SK-N-SH (cell line): Measurements from ENCODE around the gene IQSEC1.

ENCODE experiments used
- CHD2 ChIP-seq: fragments of 150-350 bp; IDR thresholded peaks from 2 replicates; pipeline ENCODE4 v1.6.1; 2018; ENCODE audit warnings: low read length; ENCODE audit not compliant: partially characterized antibody
- CTCF ChIP-seq: fragments of 200-600 bp; sonication (generic); IDR thresholded peaks from 2 replicates; pipeline ENCODE4 v1.6.1; 2017; ENCODE audit warnings: antibody characterized with exemption, mild to moderate bottlenecking, moderate library complexity
- RXRA ChIP-seq: IDR thresholded peaks from 2 replicates; pipeline ENCODE4 v1.4.0; 2012; ENCODE audit warnings: low read depth, mild to moderate bottlenecking, borderline replicate concordance
- SMC3 ChIP-seq: IDR thresholded peaks from 2 replicates; pipeline ENCODE4 v1.6.1; 2012; ENCODE audit warnings: low read depth, low read length, improper control_type of control experiment
- TAF1 ChIP-seq: IDR thresholded peaks from 2 replicates; pipeline ENCODE4 v1.6.1; 2012; ENCODE audit warnings: low read depth, mild to moderate bottlenecking, low read length, moderate library complexity, borderline replicate concordance

DNA sequence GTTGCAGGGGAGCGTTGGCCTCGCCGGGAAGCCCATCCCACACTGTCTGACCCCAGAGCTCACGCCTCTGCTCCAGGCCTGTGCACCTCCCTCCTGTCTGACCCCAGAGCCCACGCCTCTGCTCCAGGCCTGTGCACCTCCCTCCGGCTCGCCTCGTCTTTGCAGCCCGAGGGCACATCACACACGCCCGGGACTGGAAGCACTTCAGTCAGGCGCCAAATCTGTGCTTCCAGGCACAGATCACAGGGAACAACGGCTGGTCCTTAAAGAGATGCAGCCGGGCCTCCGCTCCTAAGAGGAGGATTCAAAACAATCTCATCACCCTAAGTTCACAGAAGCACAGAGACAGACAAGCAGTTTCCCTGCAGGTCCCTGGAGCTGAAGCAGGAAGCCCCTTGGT is 128.8 kb downstream of the IQSEC1 start:
- TF ChIP-seq CTCF (no peak), SMC3 (no peak), CHD2 (no peak), TAF1 (no peak), RXRA (no peak)
